LNCAP (cell line): ENCODE data around the gene ATM.

Experiments used
- TF ChIP-seq, protein P1 (sequence below): fragments of 450-650 bp; IDR thresholded peaks from 2 replicates; pipeline ENCODE4 v1.5.1; 2017; ENCODE audit warnings: mild to moderate bottlenecking

ATM gene

DNA sequence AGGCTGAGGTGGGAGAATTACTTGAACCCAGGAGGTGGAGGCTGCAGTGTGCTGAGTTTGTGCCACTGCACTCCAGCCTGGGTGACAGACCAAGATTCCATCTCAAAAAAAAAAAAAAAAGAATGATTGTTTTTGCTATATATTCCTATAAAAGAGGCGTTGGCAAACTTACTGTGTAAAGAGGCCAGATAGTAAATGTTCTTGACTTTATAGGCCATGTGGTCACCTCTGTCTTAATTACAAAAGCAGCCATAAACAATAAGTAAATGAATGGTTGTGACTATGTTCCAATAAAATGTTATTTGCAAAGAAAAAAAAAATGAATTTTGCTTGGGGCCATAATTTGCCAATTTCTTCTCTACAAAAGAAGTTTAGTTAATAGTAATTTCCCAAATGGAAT lies 12.3 kb downstream of the ATM start:
- TF ChIP-seq, protein P1, sequence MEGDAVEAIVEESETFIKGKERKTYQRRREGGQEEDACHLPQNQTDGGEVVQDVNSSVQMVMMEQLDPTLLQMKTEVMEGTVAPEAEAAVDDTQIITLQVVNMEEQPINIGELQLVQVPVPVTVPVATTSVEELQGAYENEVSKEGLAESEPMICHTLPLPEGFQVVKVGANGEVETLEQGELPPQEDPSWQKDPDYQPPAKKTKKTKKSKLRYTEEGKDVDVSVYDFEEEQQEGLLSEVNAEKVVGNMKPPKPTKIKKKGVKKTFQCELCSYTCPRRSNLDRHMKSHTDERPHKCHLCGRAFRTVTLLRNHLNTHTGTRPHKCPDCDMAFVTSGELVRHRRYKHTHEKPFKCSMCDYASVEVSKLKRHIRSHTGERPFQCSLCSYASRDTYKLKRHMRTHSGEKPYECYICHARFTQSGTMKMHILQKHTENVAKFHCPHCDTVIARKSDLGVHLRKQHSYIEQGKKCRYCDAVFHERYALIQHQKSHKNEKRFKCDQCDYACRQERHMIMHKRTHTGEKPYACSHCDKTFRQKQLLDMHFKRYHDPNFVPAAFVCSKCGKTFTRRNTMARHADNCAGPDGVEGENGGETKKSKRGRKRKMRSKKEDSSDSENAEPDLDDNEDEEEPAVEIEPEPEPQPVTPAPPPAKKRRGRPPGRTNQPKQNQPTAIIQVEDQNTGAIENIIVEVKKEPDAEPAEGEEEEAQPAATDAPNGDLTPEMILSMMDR: no peak

DNA sequence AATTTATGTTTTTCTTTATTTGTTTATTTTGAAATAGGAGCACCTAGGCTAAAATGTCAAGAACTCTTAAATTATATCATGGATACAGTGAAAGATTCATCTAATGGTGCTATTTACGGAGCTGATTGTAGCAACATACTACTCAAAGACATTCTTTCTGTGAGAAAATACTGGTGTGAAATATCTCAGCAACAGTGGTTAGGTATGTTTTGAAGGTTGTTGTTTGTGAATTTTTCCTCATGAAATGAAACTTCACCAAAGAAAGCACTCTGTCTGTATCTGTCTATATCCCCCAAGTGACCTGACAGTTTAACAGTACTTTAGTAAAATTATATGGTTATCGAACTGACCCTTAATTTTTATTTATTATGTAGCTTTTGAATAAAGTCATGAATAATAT lies 12.8 kb downstream of the ATM start:
- TF ChIP-seq, protein P1: no peak

DNA sequence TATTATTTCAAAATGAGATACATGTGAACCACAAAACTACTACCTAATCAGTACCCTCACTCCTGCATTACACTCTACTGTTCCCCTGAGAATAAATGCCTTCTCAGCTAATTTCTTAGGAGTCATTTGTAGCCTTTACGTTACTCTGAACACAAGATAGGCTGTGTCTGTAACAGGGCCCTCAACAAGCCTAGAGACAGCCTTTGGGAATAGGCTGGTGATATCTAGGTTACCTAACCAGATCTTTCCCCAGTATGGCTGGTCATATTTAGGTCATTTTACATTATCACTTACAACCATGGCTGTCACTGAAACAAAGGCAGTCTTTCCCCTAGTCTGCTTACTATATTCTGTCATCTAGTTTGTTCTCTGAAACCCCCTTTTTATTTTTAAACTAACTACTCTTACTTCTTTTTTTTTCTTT lies 14.2 kb downstream of the ATM start:
- TF ChIP-seq, protein P1: no peak

DNA sequence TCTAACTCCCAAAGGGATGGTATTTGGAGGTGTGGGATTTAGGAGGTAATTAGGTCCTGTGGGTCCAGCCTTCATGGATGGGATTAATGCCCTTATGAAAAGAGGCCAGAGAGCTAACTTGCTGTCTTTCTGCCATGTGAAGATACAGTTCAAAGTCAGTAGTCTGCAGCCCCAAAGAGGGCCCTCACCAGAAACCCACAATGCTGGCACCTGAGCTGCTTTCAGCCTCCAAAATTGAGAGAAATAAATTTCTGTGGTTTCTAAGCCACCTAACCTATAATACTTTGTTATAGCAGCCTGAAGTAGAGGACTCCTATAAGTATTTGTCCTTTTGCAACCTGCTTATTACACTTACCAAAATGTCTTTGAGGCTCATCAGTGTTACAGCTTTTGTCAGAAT lies 16.2 kb downstream of the ATM start:
- TF ChIP-seq, protein P1: no peak

DNA sequence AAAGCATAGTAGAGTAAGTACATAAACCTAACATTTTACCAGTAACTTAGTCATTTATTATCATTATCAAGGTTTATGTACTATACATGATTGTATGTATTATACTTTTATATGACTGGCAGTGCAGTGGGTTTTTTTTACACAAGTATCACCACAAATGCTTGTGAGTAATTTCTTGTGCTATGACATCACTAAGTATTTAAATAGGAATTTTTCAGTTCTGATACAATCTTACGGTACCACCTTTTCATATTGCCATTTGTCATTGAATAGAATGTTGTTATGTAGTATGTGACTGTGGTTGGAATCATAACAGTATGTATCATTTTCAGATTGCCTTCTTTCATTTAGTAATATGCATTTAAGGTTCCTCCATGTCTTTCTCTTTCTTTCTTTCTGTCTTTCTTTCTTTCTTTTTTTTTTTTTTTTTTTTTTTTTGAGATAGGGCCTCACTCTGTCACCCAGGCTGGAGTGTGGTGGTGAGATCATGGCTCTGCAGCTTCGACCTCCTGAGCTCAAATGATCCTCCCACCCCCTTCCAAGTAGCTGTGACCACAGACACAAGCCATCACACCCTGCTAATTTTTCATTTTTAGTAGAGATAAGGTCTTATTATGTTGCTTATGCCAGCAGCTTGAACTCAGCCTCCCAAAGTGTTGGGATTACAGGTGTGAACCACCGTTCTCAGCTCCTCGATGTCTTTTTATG lies 18.6 kb downstream of the ATM start:
- TF ChIP-seq, protein P1: no peak

DNA sequence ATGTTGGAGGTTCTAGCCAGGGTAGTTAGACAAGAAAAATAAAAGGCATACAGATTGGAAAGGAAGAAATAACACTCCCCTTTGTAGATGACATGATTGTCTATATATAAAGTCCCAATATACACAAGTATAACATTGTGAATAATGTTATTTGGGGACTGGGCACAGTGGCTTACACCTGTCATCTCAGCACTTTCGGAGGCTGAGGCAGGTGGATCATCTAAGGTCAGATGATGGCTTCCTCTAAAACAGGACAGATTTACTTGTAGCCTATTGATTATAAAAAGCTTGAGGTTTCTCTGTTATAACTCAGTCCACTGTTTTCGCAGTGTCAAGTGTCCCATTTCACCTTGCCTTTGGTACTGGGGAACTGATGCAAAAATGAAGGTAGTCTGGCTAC lies 19.6 kb downstream of the ATM start:
- TF ChIP-seq, protein P1: no peak

DNA sequence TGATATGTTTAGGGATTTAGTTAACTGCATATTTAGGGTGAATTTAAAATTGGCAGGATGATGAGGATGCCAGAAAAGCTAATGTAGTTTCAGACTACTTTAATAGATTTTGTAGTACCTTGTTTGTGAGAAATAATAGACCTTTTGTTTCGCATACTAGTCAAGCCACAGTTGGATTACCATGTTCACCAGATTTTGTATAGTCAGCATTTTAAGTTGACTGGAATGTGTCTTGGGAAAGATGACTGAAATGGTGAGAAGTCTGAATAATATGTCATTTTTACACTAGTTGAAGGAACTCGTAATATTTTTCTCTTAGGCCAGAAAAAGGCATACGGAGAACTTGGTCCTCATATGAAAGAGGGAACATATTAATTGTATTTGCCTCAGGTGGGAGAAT lies 23.4 kb downstream of the ATM start:
- TF ChIP-seq, protein P1: no peak

DNA sequence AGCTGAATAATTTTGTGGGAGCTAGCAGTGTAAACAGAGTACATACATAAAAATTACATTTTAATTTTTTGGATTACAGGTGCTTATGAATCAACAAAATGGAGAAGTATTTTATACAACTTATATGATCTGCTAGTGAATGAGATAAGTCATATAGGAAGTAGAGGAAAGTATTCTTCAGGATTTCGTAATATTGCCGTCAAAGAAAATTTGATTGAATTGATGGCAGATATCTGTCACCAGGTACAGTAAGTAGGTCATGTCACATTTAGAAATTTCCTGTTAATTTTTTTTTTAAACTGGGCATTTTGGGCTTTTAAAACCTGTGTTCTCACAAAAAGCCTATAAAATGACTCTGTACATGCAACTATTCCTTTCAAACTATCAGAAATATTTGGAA lies 24.0 kb downstream of the ATM start:
- TF ChIP-seq, protein P1: no peak
